HEK293T (cell line): ENCODE measurements around the gene BRINP1.

Experiments
- CTCF ChIA-PET: fragments of 350-600 bp; formaldehyde crosslinking; extraction: SDS; loops from one replicate; lab custom pipeline; 2021; ENCODE audit warnings: antibody characterized with exemption, inconsistent platforms; lab: Yijun Ruan, JAX
- POLR2A ChIA-PET: fragments of 350-600 bp; formaldehyde crosslinking; extraction: SDS; loops from one replicate; lab custom pipeline; 2020; ENCODE audit warnings: antibody characterized with exemption, inconsistent platforms; lab: Yijun Ruan, JAX
- DNase-seq: peaks from one replicate; pipeline ENCODE4 v3.0.0; 2012; ENCODE audit warnings: mixed read lengths; ENCODE audit errors: extremely low spot score
- ARNT ChIP-seq: fragments of 450-650 bp; IDR thresholded peaks from 2 replicates; pipeline ENCODE4 v1.6.1; 2017; ENCODE audit warnings: mild to moderate bottlenecking
- BHLHE40 ChIP-seq: fragments of 450-650 bp; IDR thresholded peaks from 2 replicates; pipeline ENCODE4 v1.6.1; 2016; ENCODE audit warnings: mild to moderate bottlenecking, moderate library complexity, borderline replicate concordance
- CTBP1 ChIP-seq: fragments of 450-650 bp; IDR thresholded peaks from 2 replicates; pipeline ENCODE4 v1.6.1; 2016; ENCODE audit warnings: borderline replicate concordance
- ELF4 ChIP-seq: fragments of 450-650 bp; IDR thresholded peaks from 2 replicates; pipeline ENCODE4 v1.6.1; 2017; ENCODE audit warnings: antibody characterized with exemption
- FOXA1 ChIP-seq: fragments of 450-650 bp; IDR thresholded peaks from 2 replicates; pipeline ENCODE4 v1.6.1; 2016; ENCODE audit warnings: mild to moderate bottlenecking
- FOXK2 ChIP-seq: fragments of 450-650 bp; IDR thresholded peaks from 2 replicates; pipeline ENCODE4 v1.6.1; 2016; ENCODE audit warnings: mild to moderate bottlenecking
- FOXM1 ChIP-seq: fragments of 450-650 bp; IDR thresholded peaks from 2 replicates; pipeline ENCODE4 v1.6.1; 2017; ENCODE audit warnings: mild to moderate bottlenecking, borderline replicate concordance
- HDGF ChIP-seq: fragments of 450-650 bp; IDR thresholded peaks from 2 replicates; pipeline ENCODE4 v1.6.1; 2017; ENCODE audit warnings: antibody characterized with exemption, borderline replicate concordance
- L3MBTL2 ChIP-seq: fragments of 450-650 bp; conservative IDR thresholded peaks from 2 replicates; pipeline ENCODE4 v1.6.1; 2016; ENCODE audit warnings: mild to moderate bottlenecking
- LEF1 ChIP-seq: fragments of 450-650 bp; IDR thresholded peaks from 2 replicates; pipeline ENCODE4 v1.6.1; 2017; ENCODE audit warnings: mild to moderate bottlenecking, borderline replicate concordance
- NFRKB ChIP-seq: fragments of 450-650 bp; IDR thresholded peaks from 2 replicates; pipeline ENCODE4 v1.6.1; 2016; ENCODE audit warnings: mild to moderate bottlenecking, moderate library complexity
- SP1 ChIP-seq: fragments of 450-650 bp; IDR thresholded peaks from 2 replicates; pipeline ENCODE4 v1.6.1; 2017
- SUZ12 ChIP-seq: fragments of 450-650 bp; IDR thresholded peaks from 2 replicates; pipeline ENCODE4 v1.6.1; 2016; ENCODE audit warnings: mild to moderate bottlenecking
- TARDBP ChIP-seq: fragments of 450-650 bp; IDR thresholded peaks from 2 replicates; pipeline ENCODE4 v1.6.1; 2016
- ZNF384 ChIP-seq: fragments of 450-650 bp; IDR thresholded peaks from 2 replicates; pipeline ENCODE4 v1.6.1; 2016
- TF ChIP-seq, protein P1 (sequence below): fragments of 450-650 bp; IDR thresholded peaks from 2 replicates; pipeline ENCODE4 v1.6.1; 2016

Gene BRINP1

DNA sequence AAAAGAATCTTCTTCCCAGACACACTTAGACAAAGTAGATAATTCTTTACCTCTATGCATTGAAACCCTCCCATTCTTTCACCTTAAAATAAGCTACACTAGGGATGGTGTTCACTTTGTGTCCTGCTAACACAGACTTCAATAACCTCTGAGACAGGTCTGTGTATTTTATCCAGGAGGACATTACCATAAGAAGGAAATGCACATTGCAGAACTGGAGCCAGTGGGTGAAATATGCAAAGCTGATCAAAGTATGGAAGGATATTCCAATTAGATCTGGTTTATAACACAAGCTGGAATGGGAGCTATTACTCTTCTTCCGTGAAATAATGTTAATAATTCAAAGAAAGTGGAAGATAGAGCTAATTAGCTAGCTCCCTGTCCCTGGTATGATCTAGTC, 204.1 kb downstream of the BRINP1 start:
- CTCF ChIA-PET = no interaction called here

DNA sequence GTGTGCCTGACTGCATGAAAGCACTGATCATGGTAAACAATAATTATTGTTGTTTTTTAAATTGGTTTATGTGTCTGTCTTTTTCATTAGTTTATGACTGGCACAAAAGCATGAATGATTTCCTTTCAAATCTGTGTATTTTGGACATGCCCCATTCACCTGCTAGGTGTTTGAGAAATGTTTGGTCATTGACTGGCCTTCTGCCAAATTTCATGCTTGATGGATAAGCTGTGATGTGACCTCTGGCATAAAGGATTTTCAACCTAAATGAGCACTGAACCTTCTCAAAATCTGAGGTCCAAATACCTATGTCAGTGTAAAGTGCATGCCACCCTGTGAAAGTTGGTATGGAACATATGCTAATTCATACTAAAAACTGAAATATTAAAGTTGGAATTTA, 204.5 kb downstream of the BRINP1 start:
- DNase-seq = no peak
- POLR2A ChIA-PET = no interaction called here
- TF ChIP-seq ELF4 (no peak), FOXM1 (no peak), FOXA1 (no peak)
- CTCF ChIA-PET = no interaction called here

More for the DNA sequence above, 204.1 kb downstream of the BRINP1 start:
- POLR2A ChIA-PET = no interaction called here
- TF ChIP-seq, protein P1, sequence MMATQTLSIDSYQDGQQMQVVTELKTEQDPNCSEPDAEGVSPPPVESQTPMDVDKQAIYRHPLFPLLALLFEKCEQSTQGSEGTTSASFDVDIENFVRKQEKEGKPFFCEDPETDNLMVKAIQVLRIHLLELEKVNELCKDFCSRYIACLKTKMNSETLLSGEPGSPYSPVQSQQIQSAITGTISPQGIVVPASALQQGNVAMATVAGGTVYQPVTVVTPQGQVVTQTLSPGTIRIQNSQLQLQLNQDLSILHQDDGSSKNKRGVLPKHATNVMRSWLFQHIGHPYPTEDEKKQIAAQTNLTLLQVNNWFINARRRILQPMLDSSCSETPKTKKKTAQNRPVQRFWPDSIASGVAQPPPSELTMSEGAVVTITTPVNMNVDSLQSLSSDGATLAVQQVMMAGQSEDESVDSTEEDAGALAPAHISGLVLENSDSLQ = no peak
- TF ChIP-seq CTBP1 (no peak), L3MBTL2 (no peak)
- no peak for DNase-seq

DNA sequence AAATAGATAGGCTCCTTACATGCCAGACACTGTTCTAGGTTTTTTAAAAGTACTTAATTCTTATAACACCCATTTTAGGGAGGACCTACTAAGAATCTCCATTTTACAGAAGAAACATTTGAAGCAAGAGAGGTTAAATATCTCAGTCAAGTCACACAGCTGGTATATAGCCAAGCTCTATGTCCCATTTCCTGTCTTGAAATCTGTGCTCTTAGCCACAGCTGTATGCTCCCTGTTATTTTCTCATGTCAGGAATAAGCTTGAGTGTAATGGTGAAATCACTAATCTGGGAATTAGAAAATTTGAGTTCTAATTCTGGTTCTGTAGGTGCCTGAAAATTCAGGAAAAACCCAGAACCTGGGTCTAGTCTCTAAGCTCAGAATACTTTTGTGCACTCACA, 208.7 kb downstream of the BRINP1 start:
- POLR2A ChIA-PET = no interaction called here
- CTCF ChIA-PET = no interaction called here
- TF ChIP-seq ARNT (no peak), ZNF384 (no peak), FOXK2 (no peak), CTBP1 (no peak), FOXM1 (no peak), SP1 (no peak)
- TF ChIP-seq, protein P1 = no peak
- DNase-seq = no peak

DNA sequence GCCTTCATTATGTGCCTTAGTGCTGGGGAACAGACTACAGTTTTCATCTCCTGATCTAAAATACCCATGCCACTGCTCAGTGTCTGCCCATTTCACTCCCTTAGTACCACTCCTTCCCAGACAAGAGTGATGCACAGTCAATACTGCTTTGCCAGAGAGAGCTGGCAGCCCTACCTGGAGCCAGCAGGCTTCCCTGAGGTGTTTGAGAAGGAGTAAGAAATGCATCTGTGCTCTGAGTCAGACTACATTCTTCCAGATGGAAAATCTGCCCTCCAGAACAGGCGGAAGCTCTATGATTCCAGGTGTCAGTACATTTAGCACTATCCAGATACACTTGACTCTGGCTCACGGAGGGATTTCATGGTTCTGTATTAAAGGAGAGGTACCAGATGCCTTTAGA, 209.8 kb downstream of the BRINP1 start:
- ChIA-PET POLR2A (no interaction called here), CTCF (no interaction called here)
- no peak for TF ChIP-seq SUZ12
- TF ChIP-seq ELF4 = no peak
- TF ChIP-seq, protein P1 = no peak
- no peak for TF ChIP-seq CTBP1
- no peak for TF ChIP-seq ARNT
- no peak for TF ChIP-seq L3MBTL2
- no peak for TF ChIP-seq NFRKB
- TF ChIP-seq LEF1 = no peak
- TF ChIP-seq FOXA1 = no peak
- TF ChIP-seq SP1 = no peak
- no peak for DNase-seq

DNA sequence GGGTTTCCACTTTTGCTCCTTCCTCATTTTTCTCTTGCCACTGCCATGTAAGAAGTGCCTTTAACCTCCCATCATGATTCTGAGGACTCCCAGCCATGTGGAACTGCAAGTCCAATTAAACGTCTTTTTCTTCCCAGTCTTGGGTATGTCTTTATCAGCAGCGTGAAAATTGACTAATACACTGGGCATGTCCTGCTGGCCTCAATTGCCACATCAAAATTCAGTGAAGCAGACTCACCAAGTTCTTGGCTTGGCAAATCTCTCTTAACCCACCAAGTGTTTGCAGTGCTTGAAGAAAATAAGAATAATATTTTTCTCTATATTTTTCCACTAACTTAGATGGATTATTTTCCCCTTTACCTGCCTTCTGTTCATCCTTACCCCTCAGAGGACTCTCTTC, 212.0 kb downstream of the BRINP1 start:
- TF ChIP-seq SUZ12 (no peak), NFRKB (no peak), FOXM1 (no peak), FOXK2 (no peak), HDGF (no peak), LEF1 (no peak), ZNF384 (no peak), L3MBTL2 (no peak), ARNT (no peak), TARDBP (no peak), ELF4 (no peak), CTBP1 (no peak), FOXA1 (no peak), SP1 (no peak), BHLHE40 (no peak)
- TF ChIP-seq, protein P1 = no peak
- ChIA-PET POLR2A (no interaction called here), CTCF (no interaction called here)
- no peak for DNase-seq

DNA sequence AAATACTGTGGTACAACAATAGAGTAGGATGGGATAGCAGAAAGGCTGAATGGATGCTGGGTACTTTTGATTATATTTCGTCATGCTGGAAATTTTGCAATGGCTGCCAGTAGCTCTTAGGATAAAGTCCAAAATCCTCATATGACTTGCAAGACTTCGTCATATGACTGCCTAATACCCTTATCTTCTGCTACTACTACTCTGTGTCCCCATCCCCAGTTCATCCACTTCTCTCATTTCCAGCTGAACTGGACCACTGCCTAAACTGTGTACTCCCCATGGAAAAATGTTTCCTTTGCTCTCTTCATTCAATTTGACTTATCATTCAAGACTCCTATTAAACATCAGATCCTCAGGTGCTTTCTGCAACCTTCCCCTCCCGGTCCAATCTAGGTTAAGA, 212.9 kb downstream of the BRINP1 start:
- ChIA-PET POLR2A (no interaction called here), CTCF (interaction anchor here (0.6 kb wide), 1 partner anchor 488 kb away, joined by 3 read pairs; no protein-coding TSS in a partner anchor)
- TF ChIP-seq ELF4 = no peak
- DNase-seq = no peak

DNA sequence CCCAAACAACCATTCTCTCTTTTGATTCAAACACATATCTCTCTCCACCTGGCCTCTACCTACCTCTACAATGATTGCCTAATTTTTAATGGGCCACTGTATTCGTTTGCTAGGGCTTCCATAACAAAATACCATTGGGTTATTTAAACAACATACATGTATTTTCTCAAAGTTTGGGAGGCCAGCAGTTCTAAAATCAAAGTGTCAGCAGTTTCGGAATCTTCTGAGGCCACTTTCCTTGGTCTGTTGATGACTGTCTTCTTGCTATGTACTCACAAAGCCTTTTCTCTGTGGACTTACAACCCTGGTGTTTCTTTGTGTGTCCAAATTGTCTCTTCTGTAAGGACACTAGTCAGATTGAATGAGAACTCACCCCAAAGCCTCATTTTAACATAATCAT, 214.7 kb downstream of the BRINP1 start:
- ChIA-PET POLR2A (no interaction called here), CTCF (no interaction called here)
- DNase-seq = no peak
- TF ChIP-seq ZNF384 (no peak), FOXK2 (no peak), HDGF (no peak), BHLHE40 (no peak), L3MBTL2 (no peak), CTBP1 (no peak), LEF1 (no peak), SP1 (no peak), SUZ12 (no peak), ELF4 (no peak), FOXA1 (no peak), NFRKB (no peak), TARDBP (no peak)
- TF ChIP-seq, protein P1 = no peak
